Measurements from ENCODE around the gene THOP1.

Gene THOP1

DNA sequence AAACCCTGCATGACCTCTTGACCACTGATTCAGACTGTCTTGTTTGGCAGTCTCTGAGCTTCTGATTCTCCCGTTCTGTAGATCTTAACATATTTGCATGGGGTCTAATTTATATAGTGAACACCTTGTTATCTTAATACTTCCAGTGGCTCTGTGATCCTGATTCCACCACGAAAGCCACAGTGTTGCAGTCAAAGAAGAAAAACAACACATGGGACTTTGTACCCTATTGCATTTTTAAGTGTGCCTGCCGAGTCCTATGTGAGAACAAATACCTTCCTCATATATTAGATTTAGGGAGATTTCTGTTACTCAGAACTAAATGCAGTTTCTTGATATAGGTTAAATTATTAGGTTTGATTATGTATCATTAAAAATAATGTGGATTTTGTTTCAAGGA is 69.5 kb downstream of the THOP1 start:
- DNase-seq (ENCODE audit: low read depth, low spot score), result no peak

- no peak for DNase-seq (ENCODE audit: low read depth, low spot score)
Measured at GRCh38 chr19:2856457-2857050, 71.3 kb downstream of the THOP1 start.

DNA sequence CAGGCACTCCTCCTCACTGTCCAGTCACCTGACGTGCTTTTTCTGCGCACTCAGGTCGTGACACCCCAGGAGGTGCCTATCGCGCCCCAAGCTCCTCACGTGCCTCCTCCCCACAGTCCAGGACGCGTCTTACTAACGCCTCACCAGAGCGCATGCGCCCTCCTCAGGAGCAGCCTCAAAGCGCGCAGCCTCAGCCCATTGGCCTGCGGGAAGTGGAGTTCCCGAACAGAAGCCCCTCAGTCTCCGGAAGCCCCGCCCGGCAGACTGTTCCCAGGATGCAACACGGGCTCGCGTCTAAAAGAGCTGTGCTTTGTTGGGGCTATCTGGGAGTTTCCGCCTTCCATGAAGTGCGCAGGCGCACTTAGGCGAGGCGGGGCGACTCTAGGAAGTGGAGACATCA is 73.6 kb downstream of the THOP1 start:
- no peak for DNase-seq (ENCODE audit: low read depth, low spot score)

GRCh38 chr19:2863816-2864215 is 78.5 kb downstream of the THOP1 start:
- DNase-seq (ENCODE audit: low read depth, low spot score), result no peak
